ENCODE data around the gene DCC.

DNA sequence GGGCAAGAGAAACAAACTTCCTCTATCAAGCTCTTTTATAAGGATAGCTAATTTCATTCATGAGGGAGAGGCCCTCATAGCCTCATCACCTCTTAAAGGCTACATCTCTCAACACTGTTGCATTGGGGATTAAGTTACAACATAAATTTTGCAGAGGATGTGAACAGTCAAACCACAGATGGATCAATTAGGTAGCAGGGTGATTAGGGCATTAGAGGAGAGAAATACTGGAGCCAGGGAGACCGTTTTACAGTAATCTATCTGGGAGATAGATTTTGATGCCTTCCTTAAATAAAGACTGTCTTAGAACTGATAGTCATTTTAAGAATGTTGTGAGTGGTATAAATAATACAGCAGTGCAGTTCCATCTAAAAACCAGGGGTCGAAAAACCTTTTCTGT, 258.9 kb downstream of the DCC start:
- TF ChIP-seq, protein P1, sequence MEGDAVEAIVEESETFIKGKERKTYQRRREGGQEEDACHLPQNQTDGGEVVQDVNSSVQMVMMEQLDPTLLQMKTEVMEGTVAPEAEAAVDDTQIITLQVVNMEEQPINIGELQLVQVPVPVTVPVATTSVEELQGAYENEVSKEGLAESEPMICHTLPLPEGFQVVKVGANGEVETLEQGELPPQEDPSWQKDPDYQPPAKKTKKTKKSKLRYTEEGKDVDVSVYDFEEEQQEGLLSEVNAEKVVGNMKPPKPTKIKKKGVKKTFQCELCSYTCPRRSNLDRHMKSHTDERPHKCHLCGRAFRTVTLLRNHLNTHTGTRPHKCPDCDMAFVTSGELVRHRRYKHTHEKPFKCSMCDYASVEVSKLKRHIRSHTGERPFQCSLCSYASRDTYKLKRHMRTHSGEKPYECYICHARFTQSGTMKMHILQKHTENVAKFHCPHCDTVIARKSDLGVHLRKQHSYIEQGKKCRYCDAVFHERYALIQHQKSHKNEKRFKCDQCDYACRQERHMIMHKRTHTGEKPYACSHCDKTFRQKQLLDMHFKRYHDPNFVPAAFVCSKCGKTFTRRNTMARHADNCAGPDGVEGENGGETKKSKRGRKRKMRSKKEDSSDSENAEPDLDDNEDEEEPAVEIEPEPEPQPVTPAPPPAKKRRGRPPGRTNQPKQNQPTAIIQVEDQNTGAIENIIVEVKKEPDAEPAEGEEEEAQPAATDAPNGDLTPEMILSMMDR (IDR thresholded peaks at IDR 0.05) = no peak
- TF ChIP-seq POLR2A (IDR thresholded peaks at IDR 0.05) = no peak

Data from tibial nerve (tissue), 3 donors.